Activated CD8-positive, alpha-beta memory T cell treated with anti-CD3 and anti-CD28 coated beads, Interleukin-2, amount 50 U/mL, for 1 hour (primary cell): ENCODE measurements around the gene SOS2.
"Not testable (repeated sequence)": the region's sequence is repeated elsewhere in the genome, so short reads cannot be mapped to it uniquely, and the experiment has no call there.

Experiments
- DNase-seq: peaks from one replicate; pipeline ENCODE4 v3.0.0-alpha.2; 2020; ENCODE audit errors: extremely low read depth

SOS2 gene

GRCh38 chr14:50085570-50086320 is 145.6 kb downstream of the SOS2 start:
- DNase-seq = no peak

GRCh38 chr14:50084666-50085065 is 146.7 kb downstream of the SOS2 start:
- no peak for DNase-seq

GRCh38 chr14:50083467-50084337 is 147.7 kb downstream of the SOS2 start:
- DNase-seq = no peak

GRCh38 chr14:50082784-50083466 is 148.5 kb downstream of the SOS2 start:
- DNase-seq = peak; percentile 64

GRCh38 chr14:50082308-50082742 is 149.1 kb downstream of the SOS2 start:
- no peak for DNase-seq

- not testable (repeated sequence) for DNase-seq
Measured at GRCh38 chr14:50079103-50079502, 152.3 kb downstream of the SOS2 start.

GRCh38 chr14:50073663-50074062 is 157.7 kb downstream of the SOS2 start:
- not testable (repeated sequence) for DNase-seq

GRCh38 chr14:50072395-50072794 is 159.0 kb downstream of the SOS2 start:
- no peak for DNase-seq

GRCh38 chr14:50070840-50071548 is 160.4 kb downstream of the SOS2 start:
- DNase-seq = no peak

- DNase-seq = no peak
Measured at GRCh38 chr14:50070230-50070629, 161.1 kb downstream of the SOS2 start.

- no peak for DNase-seq
Measured at GRCh38 chr14:50069325-50069724, 162.1 kb downstream of the SOS2 start.

GRCh38 chr14:50068496-50068895 is 162.9 kb downstream of the SOS2 start:
- no peak for DNase-seq

GRCh38 chr14:50067723-50068495 is 163.5 kb downstream of the SOS2 start:
- DNase-seq = no peak
